Endothelial cell of umbilical vein (primary cell): Measurements from ENCODE around the gene MMP1.

Source experiments
- EZH2 ChIP-seq: IDR thresholded peaks from 2 replicates; pipeline ENCODE4 v1.6.1; 2012; ENCODE audit warnings: borderline replicate concordance, low read depth, mild to moderate bottlenecking, moderate library complexity, low read length, inconsistent platforms; ENCODE audit not compliant: severe bottlenecking
- JUN ChIP-seq: IDR thresholded peaks from 2 replicates; pipeline ENCODE4 v1.6.1; 2011; ENCODE audit warnings: borderline replicate concordance, low read depth; ENCODE audit not compliant: insufficient read length, insufficient read depth
- MYC ChIP-seq: IDR thresholded peaks from one replicate; pipeline ENCODE4 v1.6.1; 2011; ENCODE audit warnings: mild to moderate bottlenecking, low read depth, low read length
- POLR2A ChIP-seq: IDR thresholded peaks from 2 replicates; pipeline ENCODE4 v1.6.1; 2012; ENCODE audit warnings: low read depth, mild to moderate bottlenecking, control low read depth, low read length
- POLR2AphosphoS5 ChIP-seq: IDR thresholded peaks from 2 replicates; pipeline ENCODE4 v1.6.1; 2012; ENCODE audit warnings: low read depth, mild to moderate bottlenecking, control low read depth, low read length, moderate library complexity; ENCODE audit not compliant: insufficient read depth
- TF ChIP-seq, protein P1 (sequence below), 2 donors: IDR thresholded peaks; 1 replicate in 1 of 2; 2 replicates in 1 of 2; pipeline ENCODE4 v1.5.1; 2011; ENCODE audit warnings: low read length in 2 of 2, mild to moderate bottlenecking in 2 of 2, moderate library complexity in 2 of 2, control low read depth in 1 of 2, inconsistent platforms in 1 of 2, low read depth in 1 of 2; ENCODE audit not compliant: insufficient read depth in 1 of 2; ENCODE audit errors: extremely low read depth in 1 of 2

DNA sequence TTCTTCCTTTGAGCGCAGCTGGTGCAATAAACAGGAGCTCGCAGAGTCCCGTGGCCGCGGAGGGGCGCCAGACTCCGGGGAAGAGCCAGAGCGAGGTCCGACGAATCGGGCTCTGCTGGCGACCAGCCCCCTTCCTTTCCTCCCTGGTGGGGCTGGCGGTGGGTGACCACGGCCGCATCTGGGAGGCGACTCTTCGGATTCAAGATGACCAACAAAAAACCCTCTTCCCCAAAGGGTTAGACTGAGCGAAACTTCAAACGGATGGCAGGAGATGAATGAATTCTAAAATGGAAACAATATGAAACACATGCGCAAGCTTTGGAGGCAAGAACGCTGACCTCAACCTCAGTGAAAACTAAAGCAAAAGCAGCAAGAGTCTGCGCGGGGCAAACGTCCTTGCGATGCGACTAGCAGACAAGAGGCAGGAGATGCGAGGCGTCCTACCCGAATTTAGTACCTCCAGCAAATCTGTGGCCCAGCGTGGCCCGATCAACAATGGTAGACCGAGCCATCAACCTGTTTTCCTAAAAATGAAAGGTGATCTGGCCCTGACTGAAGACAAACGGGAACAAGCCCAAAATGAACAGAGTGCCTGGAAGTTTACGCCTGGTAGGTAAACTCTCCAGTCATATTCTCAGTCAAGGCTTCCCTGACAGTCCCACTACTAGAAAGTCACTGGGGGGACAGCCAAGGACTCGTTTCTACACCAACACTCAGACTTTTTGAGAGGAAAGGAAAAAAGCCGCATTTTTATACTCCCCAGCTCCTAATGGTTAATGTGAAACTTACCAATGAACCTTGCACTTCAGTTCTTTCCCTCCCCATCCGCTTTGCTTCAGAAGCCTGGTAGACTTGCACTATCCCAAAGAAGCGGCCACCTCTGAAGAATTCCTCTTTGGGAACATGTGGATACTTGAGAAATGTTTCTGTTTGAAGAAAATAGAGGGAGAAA lies 33.8 kb upstream of the MMP1 start:
- TF ChIP-seq, protein P1, sequence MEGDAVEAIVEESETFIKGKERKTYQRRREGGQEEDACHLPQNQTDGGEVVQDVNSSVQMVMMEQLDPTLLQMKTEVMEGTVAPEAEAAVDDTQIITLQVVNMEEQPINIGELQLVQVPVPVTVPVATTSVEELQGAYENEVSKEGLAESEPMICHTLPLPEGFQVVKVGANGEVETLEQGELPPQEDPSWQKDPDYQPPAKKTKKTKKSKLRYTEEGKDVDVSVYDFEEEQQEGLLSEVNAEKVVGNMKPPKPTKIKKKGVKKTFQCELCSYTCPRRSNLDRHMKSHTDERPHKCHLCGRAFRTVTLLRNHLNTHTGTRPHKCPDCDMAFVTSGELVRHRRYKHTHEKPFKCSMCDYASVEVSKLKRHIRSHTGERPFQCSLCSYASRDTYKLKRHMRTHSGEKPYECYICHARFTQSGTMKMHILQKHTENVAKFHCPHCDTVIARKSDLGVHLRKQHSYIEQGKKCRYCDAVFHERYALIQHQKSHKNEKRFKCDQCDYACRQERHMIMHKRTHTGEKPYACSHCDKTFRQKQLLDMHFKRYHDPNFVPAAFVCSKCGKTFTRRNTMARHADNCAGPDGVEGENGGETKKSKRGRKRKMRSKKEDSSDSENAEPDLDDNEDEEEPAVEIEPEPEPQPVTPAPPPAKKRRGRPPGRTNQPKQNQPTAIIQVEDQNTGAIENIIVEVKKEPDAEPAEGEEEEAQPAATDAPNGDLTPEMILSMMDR (IDR thresholded peaks at IDR 0.05; ENCODE audit: extremely low read depth in 1 of 2, insufficient read depth in 1 of 2, low read depth in 1 of 2, low read length in 2 of 2) = peak; percentile 62 to 71
- TF ChIP-seq POLR2A (no peak), EZH2 (no peak), POLR2AphosphoS5 (no peak), MYC (no peak), JUN (no peak)
